Tibial nerve (tissue), 4 donors: Measurements from ENCODE around the gene CCDC190. TPM values are rescaled to one million over a fixed set of nuclear protein-coding genes. Genes with fewer than 3 reads are reported as not detected.
A peak's percentile ranks its signal among the peaks of the same experiment; 100 is the strongest.

Source experiments
- DNase-seq, 2 donors: peaks; one replicate each; pipeline ENCODE4 v3.0.0-alpha.2; 2019; ENCODE audit warnings: low spot score in 2 of 2
- H3K27ac ChIP-seq, 4 donors: fragments of 200-600 bp; sonication (generic) in 3 of 4; one replicate each; pipeline ENCODE4 v1.5.1; 2017 to 2019; ENCODE audit warnings: mild to moderate bottlenecking in 1 of 4
- H3K27me3 ChIP-seq, 2 donors: fragments of 200-600 bp; sonication (generic) in 1 of 2; one replicate each; pipeline versions ENCODE4 v1.5.1 to v1.6.0; 2017 to 2019
- H3K36me3 ChIP-seq, 3 donors: fragments of 200-600 bp; sonication (generic); one replicate each; pipeline ENCODE4 v1.5.1; 2018 to 2019
- H3K4me1 ChIP-seq, 4 donors: fragments of 200-600 bp; sonication (generic) in 3 of 4; one replicate each; pipeline ENCODE4 v1.5.1; 2017 to 2019
- H3K4me3 ChIP-seq, 4 donors: fragments of 200-600 bp; sonication (generic) in 3 of 4; one replicate each; pipeline ENCODE4 v1.5.1; 2017 to 2019; ENCODE audit warnings: mild to moderate bottlenecking in 1 of 4, moderate library complexity in 1 of 4
- H3K9me3 ChIP-seq, 4 donors: fragments of 200-600 bp; sonication (generic) in 3 of 4; one replicate each; pipeline ENCODE4 v1.5.1; 2017 to 2019
- CTCF ChIP-seq, 5 experiments: fragments of 200-600 bp in 3 of 5; fragments of 450-650 bp in 2 of 5; sonication (generic) in 3 of 5; IDR thresholded peaks; one replicate each; pipeline ENCODE4 v1.5.1; 2016 to 2019; ENCODE audit warnings: antibody characterized with exemption in 5 of 5, mild to moderate bottlenecking in 3 of 5, moderate library complexity in 2 of 5
- EP300 ChIP-seq, 2 donors: sonication (generic); formaldehyde crosslinking; IDR thresholded peaks; one replicate each; pipeline ENCODE4 v1.6.1; 2017; ENCODE audit warnings: antibody characterized with exemption in 2 of 2, mild to moderate bottlenecking in 1 of 2
- POLR2A ChIP-seq, 2 donors: fragments of 450-650 bp; IDR thresholded peaks; one replicate each; pipeline ENCODE4 v1.6.1; 2017; ENCODE audit warnings: antibody characterized with exemption in 2 of 2, mild to moderate bottlenecking in 2 of 2, moderate library complexity in 2 of 2
- WGBS, 2 donors: methylation state at CpG; one replicate each; pipeline ENCODE4 v1.1.5; 2018; 5-methylcytosine and 5-hydroxymethylcytosine counted together
- total RNA-seq, 4 donors: library from RNA; depleted of rRNA; stranded (reverse); fragments of >200 nt; gene quantifications; one replicate each; pipeline ENCODE4 v1.1.0, GENCODE V29; 2016

Gene CCDC190
- total RNA-seq, 4 donors from 2014 or later = 0.66 to 1.3 TPM; not detected in 2

GRCh38 chr1:162859191-162859590 is 1.8 kb downstream of the CCDC190 start:
- no peak for DNase-seq
- peaks cover 0 to 6% (median 0%) of the 10 kb centered on the region in 4 donors for H3K4me1 ChIP-seq
- no peak overlapping the region for H3K4me3 ChIP-seq
- TF ChIP-seq CTCF (IDR thresholded peaks at IDR 0.05) = no peak
- TF ChIP-seq EP300 (IDR thresholded peaks at IDR 0.05) = no peak
- TF ChIP-seq POLR2A (IDR thresholded peaks at IDR 0.05) = no peak
- no peaks in the 10 kb centered on the region for H3K36me3 ChIP-seq
- WGBS, 2 donors = 80 to 88% methylated on average over 1 of the region's 1 CpG
- no peak overlapping the region for H3K27ac ChIP-seq
- H3K27me3 ChIP-seq = no peaks in the 10 kb centered on the region
- no peaks in the 10 kb centered on the region for H3K9me3 ChIP-seq

- Histone ChIP-seq H3K4me3 (no peak overlapping the region), H3K27me3 (no peaks in the 10 kb centered on the region), H3K36me3 (no peaks in the 10 kb centered on the region), H3K4me1 (peaks cover 0 to 6% (median 0%) of the 10 kb centered on the region in 4 donors), H3K27ac (no peak overlapping the region), H3K9me3 (no peaks in the 10 kb centered on the region)
- TF ChIP-seq CTCF (IDR thresholded peaks at IDR 0.05) (no peak), EP300 (IDR thresholded peaks at IDR 0.05) (no peak), POLR2A (IDR thresholded peaks at IDR 0.05) (no peak)
- no peak for DNase-seq
Measured at GRCh38 chr1:162857850-162858249, 3.1 kb downstream of the CCDC190 start.

GRCh38 chr1:162856260-162856659 is 4.7 kb downstream of the CCDC190 start:
- H3K27me3 ChIP-seq = no peaks in the 10 kb centered on the region
- no peak for DNase-seq
- peaks cover 0 to 6% (median 0%) of the 10 kb centered on the region in 4 donors for H3K4me1 ChIP-seq
- peak overlapping the region in 1 of 4 donors; percentile 56 for H3K27ac ChIP-seq
- H3K4me3 ChIP-seq = no peak overlapping the region
- no peaks in the 10 kb centered on the region for H3K9me3 ChIP-seq
- H3K36me3 ChIP-seq = no peaks in the 10 kb centered on the region
- TF ChIP-seq POLR2A (IDR thresholded peaks at IDR 0.05) (no peak), EP300 (IDR thresholded peaks at IDR 0.05) (peak in 1 of 2 donors; percentile 35)
- 61 to 65% methylated on average over 2 of the region's 2 CpGs for WGBS, 2 donors

DNA sequence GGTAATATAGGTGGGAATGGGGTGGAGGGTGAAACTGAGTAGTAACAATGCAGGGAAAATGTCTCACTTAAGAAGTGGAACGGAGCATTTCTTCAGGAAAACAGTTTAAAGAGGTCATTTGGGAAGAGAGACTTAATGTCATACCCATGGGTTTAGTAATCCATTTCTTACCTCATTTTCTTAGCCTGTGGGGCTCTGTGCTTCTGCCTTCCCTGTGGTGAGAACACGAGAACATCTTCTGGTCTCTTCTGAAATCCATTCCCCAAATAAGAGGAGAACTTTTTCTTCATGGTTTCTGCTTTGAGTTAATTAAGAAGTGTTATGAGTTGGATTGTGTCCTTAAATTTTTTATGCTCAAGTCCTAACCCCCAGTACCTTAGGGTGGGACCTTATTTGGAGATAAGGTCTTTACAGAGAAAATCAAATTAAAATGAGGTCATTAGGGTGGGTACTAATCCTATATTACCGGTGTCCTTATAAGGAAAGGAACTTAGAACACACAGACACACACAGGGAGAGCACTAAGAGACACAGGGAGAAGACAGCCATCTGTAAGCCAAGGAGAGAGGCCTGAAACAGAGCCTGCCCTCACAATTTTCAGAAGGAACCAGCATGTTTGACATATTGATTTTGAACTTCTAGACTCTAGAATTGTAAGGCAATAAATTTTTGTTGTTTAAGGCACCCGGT is 5.4 kb downstream of the CCDC190 start:
- Histone ChIP-seq H3K4me1 (peaks cover 0 to 6% (median 0%) of the 10 kb centered on the region in 4 donors), H3K27me3 (no peaks in the 10 kb centered on the region), H3K9me3 (no peaks in the 10 kb centered on the region), H3K27ac (peak overlapping the region in 1 of 4 donors; percentile 56), H3K4me3 (no peak overlapping the region), H3K36me3 (no peaks in the 10 kb centered on the region)
- WGBS, 2 donors = 81 to 83% methylated on average over 4 of the region's 4 CpGs
- no peak for TF ChIP-seq EP300 (IDR thresholded peaks at IDR 0.05)
- TF ChIP-seq POLR2A (IDR thresholded peaks at IDR 0.05) = no peak
- no peak for TF ChIP-seq CTCF (IDR thresholded peaks at IDR 0.05)
- DNase-seq = no peak

- WGBS, 2 donors = 24 to 32% methylated on average over 4 of the region's 4 CpGs
- Histone ChIP-seq H3K4me3 (no peak overlapping the region), H3K4me1 (peaks cover 0 to 6% (median 0%) of the 10 kb centered on the region in 4 donors), H3K9me3 (no peaks in the 10 kb centered on the region), H3K27me3 (no peaks in the 10 kb centered on the region), H3K27ac (no peak overlapping the region), H3K36me3 (no peaks in the 10 kb centered on the region)
- DNase-seq = peak; percentile 35 to 67
- TF ChIP-seq POLR2A (IDR thresholded peaks at IDR 0.05) (no peak), CTCF (IDR thresholded peaks at IDR 0.05) (peak; percentile 48 to 65 (median 58)), EP300 (IDR thresholded peaks at IDR 0.05) (no peak)
Measured at GRCh38 chr1:162854245-162854882, 6.6 kb downstream of the CCDC190 start.
